Activated T-cell treated with anti-CD3 and anti-CD28 coated beads for 1 hour (primary cell): ENCODE data around the gene LAMB4.

Experiments used
- DNase-seq: peaks from one replicate; pipeline ENCODE4 v3.0.0-alpha.2; 2020; ENCODE audit warnings: low read depth

Gene LAMB4

DNA sequence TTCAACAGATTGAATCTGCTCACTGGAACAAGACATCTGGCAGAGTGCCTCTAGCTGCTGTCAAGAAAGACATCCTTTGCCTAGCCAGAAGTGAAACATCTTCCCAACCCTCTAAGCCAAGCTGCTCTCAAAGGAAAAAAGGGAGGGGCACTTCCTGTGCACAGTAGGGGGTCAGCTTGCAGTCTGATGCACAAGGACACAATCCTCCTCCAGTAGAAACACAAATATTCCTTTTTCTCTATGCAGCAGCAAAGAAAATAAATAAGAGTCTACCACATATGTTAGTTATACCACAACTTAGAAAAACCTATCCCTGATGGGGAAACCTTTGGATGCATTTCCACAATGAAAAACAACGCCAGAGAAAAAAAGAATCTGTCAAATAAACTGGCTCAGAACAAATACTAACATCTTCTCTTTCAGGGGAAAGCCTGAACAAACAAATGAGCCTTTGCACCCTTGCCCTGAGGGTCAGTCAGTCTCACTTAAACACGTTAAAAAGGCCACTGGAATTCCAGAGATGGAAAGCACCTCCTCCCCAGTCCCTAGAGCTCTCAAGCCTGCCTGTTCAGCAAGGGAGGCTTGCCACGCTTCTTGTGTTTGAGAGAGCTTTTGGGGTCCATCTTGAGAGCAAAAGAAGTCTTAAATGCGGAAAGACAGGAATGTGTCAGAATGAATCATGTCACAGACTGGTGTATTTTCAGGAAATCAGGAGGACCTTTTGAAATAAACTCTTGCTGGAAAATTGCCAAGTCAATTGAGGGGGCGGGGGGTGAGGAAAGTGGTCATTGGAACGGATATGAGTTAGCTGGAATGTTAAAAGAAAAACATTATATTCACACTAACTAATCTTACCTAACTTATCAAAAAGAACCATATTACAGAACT lies 134.7 kb downstream of the LAMB4 start:
- no peak for DNase-seq

DNA sequence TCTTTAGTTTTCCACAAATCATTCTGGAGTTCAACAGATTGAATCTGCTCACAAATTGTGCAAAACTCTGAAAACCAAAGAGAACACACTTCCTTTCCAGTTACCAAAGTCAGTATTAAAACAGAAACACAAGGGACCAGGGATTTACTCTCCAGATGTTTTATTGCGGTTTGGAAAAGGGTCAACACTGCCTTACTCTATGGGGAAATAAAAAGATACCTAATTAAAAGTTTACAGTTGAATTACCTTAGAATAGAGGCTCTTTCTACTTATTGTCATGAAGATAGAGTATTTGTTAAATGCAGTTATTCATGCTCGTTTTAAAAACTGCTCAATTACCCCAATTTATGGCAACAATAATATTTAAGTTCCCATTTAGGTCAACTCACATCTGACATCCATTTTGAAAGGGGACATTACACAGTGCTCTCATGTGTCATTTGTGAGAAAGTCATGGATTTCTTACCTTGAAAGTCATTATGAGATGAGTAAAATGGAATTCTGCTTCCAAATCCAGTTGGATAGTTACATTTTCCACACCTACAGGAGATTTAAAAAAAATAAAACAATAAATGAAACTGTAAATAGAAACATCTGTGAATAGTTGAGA lies 135.6 kb downstream of the LAMB4 start:
- DNase-seq, result no peak

DNA sequence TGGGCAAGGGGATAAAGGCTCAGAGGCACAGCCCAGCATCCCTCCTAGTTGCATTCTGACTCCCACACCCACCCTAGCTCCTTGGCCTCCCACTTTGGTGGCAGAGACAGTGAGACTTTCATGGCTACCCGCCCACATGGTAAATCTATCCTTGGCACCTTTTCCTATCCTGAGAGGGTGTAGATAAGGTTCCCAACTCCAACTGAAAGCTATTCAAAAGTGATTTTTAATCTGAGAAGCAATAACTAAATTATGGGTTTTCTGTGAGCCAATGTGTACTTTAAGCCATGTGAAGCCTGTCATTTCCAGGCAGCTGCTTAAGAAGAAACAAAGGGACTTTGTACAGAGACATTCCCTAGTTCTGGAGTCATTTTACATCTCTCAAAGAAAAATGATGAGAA lies 136.3 kb downstream of the LAMB4 start:
- DNase-seq, result no peak

DNA sequence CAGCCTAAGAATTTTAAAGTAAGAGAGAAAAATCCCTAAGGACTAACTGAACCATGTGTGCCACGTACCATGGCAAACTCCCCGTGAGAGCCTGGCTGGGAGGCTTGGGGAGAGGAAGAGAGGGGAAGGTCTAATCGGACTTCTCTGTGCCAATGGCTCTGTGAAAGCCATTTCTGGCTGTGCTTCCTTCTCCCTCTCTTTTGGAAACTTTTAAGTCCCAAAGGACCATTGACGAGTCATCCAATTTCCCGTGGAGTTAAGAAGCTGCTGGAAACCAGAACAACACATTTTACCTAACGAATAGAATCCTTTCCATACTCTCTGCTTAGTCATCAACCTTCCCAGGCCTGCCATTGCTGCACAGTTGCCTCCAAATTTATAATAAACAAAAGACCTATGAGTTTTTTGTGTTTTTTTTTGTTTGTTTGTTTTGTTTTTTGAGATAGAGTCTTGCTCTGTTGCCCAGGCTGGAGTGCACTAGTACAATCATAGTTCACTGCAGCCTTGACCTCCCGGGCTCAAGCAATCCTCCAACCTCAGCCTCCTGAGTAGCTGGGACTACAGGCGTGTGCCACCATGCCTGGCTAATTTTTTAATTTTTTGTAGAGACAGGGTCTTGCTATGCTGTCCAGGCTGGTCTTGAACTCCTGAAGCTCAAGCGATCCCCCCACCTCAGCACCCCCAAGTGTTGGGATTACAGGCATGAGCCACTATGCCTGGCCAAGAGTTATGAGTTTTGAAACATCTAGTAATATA lies 140.4 kb downstream of the LAMB4 start:
- DNase-seq, result no peak

DNA sequence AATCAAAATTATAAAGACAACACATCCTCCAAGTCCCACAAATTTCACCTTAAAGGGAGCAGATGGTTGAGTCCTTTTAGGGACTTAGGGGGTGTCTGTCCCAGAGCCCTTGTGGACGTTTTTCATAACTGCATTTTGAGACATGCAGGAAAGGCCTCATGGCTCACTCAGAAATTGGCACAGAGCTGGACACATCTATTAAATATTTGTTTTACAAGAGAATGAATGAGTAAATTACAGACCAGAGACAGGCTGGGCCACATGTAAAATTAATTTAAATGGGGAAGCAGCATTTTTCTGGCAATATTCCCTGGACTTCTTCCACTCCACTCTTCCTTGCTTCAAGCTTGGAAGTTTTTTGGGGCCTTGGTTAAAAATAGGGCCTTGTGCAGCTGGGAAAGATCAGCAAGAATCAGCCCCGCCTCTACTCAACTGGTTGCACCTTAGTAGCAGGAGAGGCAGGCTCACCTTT lies 147.2 kb downstream of the LAMB4 start:
- DNase-seq, result no peak

DNA sequence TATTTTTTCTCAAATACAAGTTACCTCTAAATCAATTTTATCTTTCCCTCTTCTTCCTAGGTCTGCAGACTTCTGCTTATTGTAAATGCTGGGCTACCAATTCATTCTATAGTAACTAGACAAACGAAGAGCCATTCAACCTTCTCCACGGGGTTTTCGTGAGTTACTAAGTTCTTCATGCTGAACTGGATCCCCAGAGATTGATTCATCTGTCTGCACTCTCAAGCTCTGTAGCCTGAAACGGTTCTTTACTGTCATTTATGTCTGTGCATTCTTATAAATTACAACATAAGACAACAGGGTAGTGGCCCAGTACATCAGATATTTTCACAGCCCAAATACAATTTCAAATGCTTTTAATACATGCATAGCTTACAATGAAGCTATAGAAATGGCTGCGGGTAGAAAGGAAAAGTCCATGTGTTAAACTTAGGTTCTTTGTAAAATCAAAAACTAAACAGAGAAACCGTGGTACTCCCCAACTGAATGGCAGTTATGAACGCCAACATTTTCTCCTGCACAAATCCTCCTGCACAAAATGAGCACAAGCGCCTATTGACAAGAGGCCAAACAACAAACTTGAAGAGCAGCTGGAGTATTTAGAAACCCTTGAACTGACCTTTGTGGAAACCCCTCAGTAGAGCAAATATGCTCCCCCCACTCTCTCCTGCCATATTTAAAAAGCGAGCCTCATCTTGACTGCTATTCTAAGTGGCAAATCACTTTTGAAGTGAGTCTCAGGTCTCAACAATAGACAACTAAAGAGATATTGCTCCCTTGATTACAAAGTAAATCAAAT lies 147.9 kb downstream of the LAMB4 start:
- no peak for DNase-seq

DNA sequence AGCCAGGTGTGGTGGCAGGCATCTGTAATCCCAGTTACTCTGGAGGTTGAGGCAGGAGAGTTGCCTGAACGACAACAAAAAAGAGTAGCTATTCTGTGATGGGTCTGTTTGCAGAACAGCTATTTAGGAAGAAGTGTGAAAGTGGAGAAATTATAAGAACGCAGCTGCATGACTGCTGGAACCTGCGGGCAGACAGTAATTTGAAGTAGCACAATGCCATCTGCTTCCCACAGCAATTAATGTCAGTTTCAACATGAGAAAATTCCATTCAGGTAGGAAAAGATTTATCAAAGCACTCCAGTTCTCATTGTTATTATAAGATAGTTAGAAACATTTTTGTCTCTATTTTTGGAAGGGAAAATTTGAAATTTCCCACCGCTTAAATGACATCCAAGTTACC lies 148.7 kb downstream of the LAMB4 start:
- DNase-seq, result no peak

DNA sequence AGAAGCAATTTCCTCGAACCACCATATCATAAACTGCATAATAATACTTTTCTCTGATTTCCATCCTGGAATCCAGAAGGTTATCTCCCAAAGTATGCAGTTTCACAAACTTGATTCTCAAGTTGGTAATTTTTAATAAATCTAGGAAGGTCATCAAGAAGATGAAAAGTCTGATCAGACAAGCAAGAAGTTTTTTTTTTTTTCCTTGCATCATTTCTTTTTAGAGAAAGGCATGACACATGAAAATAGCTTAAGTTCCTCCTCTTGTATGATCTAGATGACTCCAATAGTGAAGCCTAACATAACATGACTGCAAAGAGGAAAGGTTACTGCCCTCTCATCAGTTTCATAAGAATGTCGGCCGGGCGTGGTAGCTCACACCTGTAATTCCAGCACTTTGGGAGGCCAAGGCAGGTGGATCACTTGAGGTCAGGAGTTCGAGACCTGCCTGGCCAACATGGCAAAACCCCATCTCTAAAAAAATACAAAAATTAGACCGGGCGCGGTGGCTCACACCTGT lies 149.4 kb downstream of the LAMB4 start:
- DNase-seq, result no peak

DNA sequence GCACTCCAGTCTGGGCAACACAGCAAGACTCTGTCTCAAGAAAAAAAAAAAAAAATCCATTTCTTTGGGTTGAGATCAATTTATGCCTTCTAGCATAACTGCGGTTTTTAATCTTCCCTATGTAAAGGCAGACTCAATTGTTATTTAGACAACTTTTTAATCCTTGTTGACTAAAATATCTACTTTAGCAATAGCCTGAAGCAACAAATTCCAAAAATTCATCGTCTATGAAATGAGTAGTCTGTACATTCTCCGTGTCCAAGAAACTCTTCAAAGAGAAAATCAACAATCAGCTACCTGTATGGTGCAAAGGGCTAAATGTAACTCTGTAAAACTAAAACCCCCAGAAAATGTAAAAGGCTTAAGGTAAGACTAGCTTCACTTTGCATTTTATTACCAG lies 150.0 kb downstream of the LAMB4 start:
- DNase-seq, result no peak

DNA sequence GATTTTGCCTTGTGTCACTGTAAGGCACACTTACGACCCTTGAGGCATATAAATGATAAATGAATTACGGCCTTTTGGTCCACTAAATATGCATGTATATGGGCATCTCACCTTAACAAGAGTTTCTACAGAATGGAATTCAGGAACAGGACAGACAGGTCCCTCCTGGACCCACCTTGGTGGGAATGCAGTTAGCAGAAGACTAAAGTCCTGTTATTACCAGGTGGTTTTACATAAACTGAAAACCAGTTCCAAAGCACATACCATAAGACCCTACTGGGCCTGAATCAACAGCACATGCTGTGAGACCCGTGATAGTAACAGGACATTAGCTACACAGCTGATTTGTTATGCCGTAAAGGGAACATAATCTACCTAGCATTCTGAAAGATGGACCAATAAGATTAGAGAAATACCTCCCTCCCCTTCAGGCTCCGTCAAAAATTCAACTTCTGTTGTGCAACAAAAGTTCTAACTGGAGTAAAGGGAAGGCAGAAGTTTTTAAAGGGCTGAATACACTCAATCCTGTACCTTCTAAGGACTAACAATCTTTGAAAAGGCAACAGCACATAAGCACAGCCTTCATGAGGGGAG lies 151.2 kb downstream of the LAMB4 start:
- DNase-seq, result no peak

DNA sequence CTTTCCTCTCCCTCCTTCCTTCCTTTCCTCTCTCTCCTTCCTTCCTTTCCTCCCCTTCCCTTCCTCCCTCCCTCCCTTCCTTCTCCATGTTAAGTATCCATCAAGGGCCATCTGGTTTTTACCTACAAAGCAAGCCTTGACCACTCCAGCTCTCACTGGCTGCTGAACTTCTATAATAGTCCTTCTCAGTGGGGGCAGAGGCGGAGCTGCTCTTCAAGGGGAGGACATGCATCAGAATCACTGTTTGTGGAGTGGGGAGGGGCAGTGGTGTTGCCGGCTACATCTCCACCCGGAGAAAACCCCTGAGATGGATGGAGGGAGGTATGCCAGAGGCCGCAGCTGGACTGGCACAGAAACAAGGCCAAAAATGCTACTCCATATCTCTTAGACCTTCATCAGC lies 153.1 kb downstream of the LAMB4 start:
- DNase-seq, result no peak

DNA sequence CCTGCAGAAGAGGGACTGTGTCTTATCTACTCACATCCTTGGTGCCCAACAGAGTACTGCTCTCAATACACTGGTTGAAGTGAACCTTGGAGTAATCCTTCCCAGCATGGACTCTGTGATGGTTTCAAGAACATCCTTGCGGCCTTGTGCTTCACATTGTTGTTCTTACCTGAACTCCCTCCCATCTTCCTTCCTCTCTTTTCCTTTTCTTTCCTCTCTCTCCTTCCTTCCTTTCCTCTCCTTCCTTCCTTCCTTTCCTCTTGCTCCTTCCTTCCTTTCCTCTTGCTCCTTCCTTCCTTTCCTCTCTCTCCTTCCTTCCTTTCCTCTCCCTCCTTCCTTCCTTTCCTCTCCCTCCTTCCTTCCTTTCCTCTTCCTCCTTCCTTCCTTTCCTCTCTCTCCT lies 153.5 kb downstream of the LAMB4 start:
- DNase-seq, result no peak

DNA sequence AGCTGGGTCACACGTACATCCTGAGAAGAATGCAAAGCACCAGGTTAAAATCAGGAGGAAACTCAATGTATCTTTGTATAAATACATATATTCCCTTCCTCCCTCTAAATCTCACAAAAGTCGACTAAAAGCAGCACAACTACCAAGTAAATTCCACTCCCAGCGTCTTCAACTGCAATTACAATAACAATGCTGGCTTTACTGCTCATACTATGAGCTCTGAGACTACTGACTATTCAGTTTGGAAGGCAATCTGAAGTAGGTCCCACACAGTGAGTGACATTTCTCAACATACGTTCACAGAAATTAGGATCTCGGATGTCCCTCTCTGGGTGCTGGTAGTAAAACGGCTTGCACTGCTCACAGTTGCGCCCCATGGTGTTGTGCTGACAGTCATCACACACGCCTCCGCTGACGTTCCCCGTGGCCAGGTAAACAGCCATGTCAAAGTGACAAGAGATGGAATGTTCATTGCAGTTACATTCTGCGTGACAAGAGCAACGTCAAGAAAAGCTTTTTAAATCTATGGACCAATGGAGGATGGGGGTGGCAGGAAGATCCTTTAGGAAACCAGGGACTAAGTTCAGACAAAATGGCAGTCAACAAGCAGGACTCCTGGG lies 154.7 kb downstream of the LAMB4 start:
- no peak for DNase-seq

DNA sequence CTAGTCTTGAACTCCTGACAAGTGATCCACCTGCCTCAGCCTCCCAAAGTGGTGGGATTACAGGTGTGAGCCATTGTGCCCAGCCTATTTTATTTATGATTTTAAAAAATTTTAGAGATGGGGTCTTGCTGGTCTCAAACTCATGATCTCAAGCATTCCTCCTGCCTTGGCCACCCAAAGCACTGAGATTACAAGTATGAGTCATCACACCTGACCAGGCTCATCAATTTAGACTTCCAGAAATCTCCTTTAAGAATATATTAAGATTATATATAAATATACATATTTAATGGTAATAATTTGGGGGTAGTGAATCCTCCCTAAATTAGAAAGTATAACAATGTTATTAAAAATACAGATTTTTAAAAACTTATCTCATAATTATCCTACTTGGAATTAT lies 156.3 kb downstream of the LAMB4 start:
- DNase-seq, result no peak
